Measurements from ENCODE around the gene TKTL1.
A peak's percentile ranks its signal among the peaks of the same experiment; 100 is the strongest.

Gene TKTL1

DNA sequence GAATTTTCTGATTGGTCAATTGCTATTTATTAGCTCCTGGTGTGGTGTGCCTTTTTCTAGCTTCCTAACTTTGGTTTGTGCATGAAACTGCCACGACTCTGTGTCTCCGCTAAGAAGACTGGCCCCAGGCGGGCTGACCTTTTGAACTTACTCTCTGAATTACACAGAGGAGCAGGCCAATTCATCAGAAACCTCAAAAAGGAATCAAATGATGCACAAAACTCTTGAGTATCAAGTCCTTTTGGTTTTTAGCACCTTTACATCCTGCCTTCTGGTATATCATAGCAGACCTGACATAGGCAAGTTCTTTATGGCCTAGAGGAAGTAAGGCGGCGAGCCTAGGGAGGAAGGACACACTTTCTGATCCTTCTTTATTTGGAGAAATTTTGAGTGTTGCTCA, 17.6 kb downstream of the TKTL1 start:
- TF ChIP-seq POLR2A (IDR thresholded peaks at IDR 0.05; ENCODE audit: extremely low read depth, insufficient read length): no peak
- TF ChIP-seq, protein P1, sequence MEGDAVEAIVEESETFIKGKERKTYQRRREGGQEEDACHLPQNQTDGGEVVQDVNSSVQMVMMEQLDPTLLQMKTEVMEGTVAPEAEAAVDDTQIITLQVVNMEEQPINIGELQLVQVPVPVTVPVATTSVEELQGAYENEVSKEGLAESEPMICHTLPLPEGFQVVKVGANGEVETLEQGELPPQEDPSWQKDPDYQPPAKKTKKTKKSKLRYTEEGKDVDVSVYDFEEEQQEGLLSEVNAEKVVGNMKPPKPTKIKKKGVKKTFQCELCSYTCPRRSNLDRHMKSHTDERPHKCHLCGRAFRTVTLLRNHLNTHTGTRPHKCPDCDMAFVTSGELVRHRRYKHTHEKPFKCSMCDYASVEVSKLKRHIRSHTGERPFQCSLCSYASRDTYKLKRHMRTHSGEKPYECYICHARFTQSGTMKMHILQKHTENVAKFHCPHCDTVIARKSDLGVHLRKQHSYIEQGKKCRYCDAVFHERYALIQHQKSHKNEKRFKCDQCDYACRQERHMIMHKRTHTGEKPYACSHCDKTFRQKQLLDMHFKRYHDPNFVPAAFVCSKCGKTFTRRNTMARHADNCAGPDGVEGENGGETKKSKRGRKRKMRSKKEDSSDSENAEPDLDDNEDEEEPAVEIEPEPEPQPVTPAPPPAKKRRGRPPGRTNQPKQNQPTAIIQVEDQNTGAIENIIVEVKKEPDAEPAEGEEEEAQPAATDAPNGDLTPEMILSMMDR (IDR thresholded peaks at IDR 0.05; ENCODE audit: low read depth, low read length): no peak
- TF ChIP-seq MYC (IDR thresholded peaks at IDR 0.05; ENCODE audit: low read depth, low read length): no peak
- TF ChIP-seq, protein P2, sequence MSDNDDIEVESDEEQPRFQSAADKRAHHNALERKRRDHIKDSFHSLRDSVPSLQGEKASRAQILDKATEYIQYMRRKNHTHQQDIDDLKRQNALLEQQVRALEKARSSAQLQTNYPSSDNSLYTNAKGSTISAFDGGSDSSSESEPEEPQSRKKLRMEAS (IDR thresholded peaks at IDR 0.05; ENCODE audit: low read depth, low read length): no peak
- DNase-seq (ENCODE audit: low read depth): no peak
- H3K4me3 ChIP-seq (ENCODE audit: low read depth, low read length): no peak overlapping the region

GRCh38 chrX:154315416-154315815, 19.8 kb downstream of the TKTL1 start:
- no peak for DNase-seq (ENCODE audit: low read depth)
- no peak for TF ChIP-seq POLR2A (IDR thresholded peaks at IDR 0.05; ENCODE audit: extremely low read depth, insufficient read length)
- TF ChIP-seq, protein P2 (IDR thresholded peaks at IDR 0.05; ENCODE audit: low read depth, low read length): no peak
- TF ChIP-seq, protein P1 (IDR thresholded peaks at IDR 0.05; ENCODE audit: low read depth, low read length): no peak
- no peak for TF ChIP-seq MYC (IDR thresholded peaks at IDR 0.05; ENCODE audit: low read depth, low read length)
- no peak overlapping the region for H3K4me3 ChIP-seq (ENCODE audit: low read depth, low read length)

- TF ChIP-seq, protein P1 (IDR thresholded peaks at IDR 0.05; ENCODE audit: low read depth, low read length): peak; percentile 37
- TF ChIP-seq, protein P2 (IDR thresholded peaks at IDR 0.05; ENCODE audit: low read depth, low read length): no peak
- H3K4me3 ChIP-seq (ENCODE audit: low read depth, low read length): no peak overlapping the region
- no peak for DNase-seq (ENCODE audit: low read depth)
Observed at GRCh38 chrX:154317391-154317995, 21.9 kb downstream of the TKTL1 start.

DNA sequence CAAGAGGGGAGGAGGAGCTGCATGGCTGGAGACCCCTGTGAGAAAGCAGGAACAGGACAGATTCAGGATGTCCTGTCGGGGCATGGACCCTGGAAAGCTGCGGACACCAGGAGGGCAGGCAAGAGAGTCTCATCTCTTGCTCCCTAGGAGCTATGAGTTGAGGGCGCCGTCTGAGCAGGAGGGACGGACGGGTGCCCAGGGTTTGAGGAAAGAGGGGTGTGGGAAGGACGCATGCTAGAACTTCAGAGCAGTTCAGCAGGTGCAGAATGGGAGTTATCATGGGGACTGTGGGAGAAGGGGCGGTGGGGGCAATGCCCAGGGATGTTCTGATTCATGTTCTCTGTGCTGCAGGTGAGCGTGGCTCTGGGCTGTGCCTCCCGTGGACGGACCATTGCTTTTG, 24.8 kb downstream of the TKTL1 start:
- DNase-seq (ENCODE audit: low read depth): no peak
- no peak overlapping the region for H3K4me3 ChIP-seq (ENCODE audit: low read depth, low read length)
- TF ChIP-seq MYC (IDR thresholded peaks at IDR 0.05; ENCODE audit: low read depth, low read length): no peak
- TF ChIP-seq, protein P1 (IDR thresholded peaks at IDR 0.05; ENCODE audit: low read depth, low read length): no peak
- no peak for TF ChIP-seq POLR2A (IDR thresholded peaks at IDR 0.05; ENCODE audit: extremely low read depth, insufficient read length)
- TF ChIP-seq, protein P2 (IDR thresholded peaks at IDR 0.05; ENCODE audit: low read depth, low read length): no peak

GRCh38 chrX:154321152-154321551, 25.6 kb downstream of the TKTL1 start:
- no peak overlapping the region for H3K4me3 ChIP-seq (ENCODE audit: low read depth, low read length)
- TF ChIP-seq MYC (IDR thresholded peaks at IDR 0.05; ENCODE audit: low read depth, low read length): no peak
- TF ChIP-seq, protein P1 (IDR thresholded peaks at IDR 0.05; ENCODE audit: low read depth, low read length): no peak
- TF ChIP-seq, protein P2 (IDR thresholded peaks at IDR 0.05; ENCODE audit: low read depth, low read length): no peak
- no peak for TF ChIP-seq POLR2A (IDR thresholded peaks at IDR 0.05; ENCODE audit: extremely low read depth, insufficient read length)
- no peak for DNase-seq (ENCODE audit: low read depth)
